CD4-positive, alpha-beta memory T cell (primary cell): ENCODE data around the gene ZNF107. TPM values are rescaled to one million over a fixed set of nuclear protein-coding genes. Genes with fewer than 3 reads are reported as not detected.

ENCODE experiments used
- CTCF ChIA-PET: fragments of 350-600 bp; sonication (Branson Sonifier 250); formaldehyde crosslinking; loops from one replicate; lab custom pipeline; 2021; ENCODE audit warnings: inconsistent platforms; ENCODE audit not compliant: partially characterized antibody; lab: Charles Lee
- POLR2A ChIA-PET: fragments of 350-600 bp; sonication (Branson Sonifier 250); formaldehyde crosslinking; loops from one replicate; lab custom pipeline; 2021; ENCODE audit not compliant: partially characterized antibody; lab: Charles Lee
- DNase-seq, 5 donors: peaks; one replicate each; pipeline versions ENCODE4 v3.0.0 to v3.0.0-alpha.2; 2020 to 2022; ENCODE audit warnings: mixed read lengths in 1 of 5
- H3K27ac ChIP-seq: one replicate; pipeline ENCODE4 v1.7.0; 2013; ENCODE audit warnings: low read depth, low read length
- H3K27me3 ChIP-seq: 2 replicates; pipeline ENCODE4 v1.7.0; 2013; ENCODE audit warnings: mild to moderate bottlenecking, low read length, moderate library complexity; ENCODE audit not compliant: insufficient read depth
- H3K36me3 ChIP-seq: 2 replicates; pipeline ENCODE4 v1.7.0; 2013; ENCODE audit warnings: mild to moderate bottlenecking, low read length, moderate library complexity; ENCODE audit not compliant: insufficient read depth
- H3K4me1 ChIP-seq: 2 replicates; pipeline ENCODE4 v1.7.0; 2013; ENCODE audit warnings: mild to moderate bottlenecking, low read length, moderate library complexity; ENCODE audit not compliant: insufficient read depth
- H3K4me3 ChIP-seq, 2 donors: one replicate each; pipeline ENCODE4 v1.7.0; 2013; ENCODE audit warnings: low read length in 2 of 2, mild to moderate bottlenecking in 1 of 2
- H3K9me3 ChIP-seq, 2 donors: one replicate each; pipeline ENCODE4 v1.7.0; 2013; ENCODE audit warnings: low read length in 2 of 2, control low read depth in 1 of 2; ENCODE audit not compliant: control insufficient read depth in 1 of 2
- H3K27ac Mint-ChIP-seq, 7 donors: one replicate each; pipeline ENCODE4 v1.8.0; 2020 to 2021; ENCODE audit warnings: mixed read lengths in 7 of 7, mild to moderate bottlenecking in 6 of 7, inconsistent platforms in 3 of 7, moderate library complexity in 3 of 7
- H3K27me3 Mint-ChIP-seq, 2 donors: one replicate each; pipeline ENCODE4 v1.8.0; 2020 to 2021; ENCODE audit warnings: mixed read lengths in 2 of 2
- H3K36me3 Mint-ChIP-seq, 2 donors: one replicate each; pipeline ENCODE4 v1.8.0; 2020 to 2021; ENCODE audit warnings: mixed read lengths in 2 of 2, inconsistent platforms in 1 of 2, mild to moderate bottlenecking in 1 of 2
- H3K4me1 Mint-ChIP-seq, 4 donors: one replicate each; pipeline ENCODE4 v1.8.0; 2020 to 2021; ENCODE audit warnings: mixed read lengths in 4 of 4, mild to moderate bottlenecking in 1 of 4
- H3K4me3 Mint-ChIP-seq, 8 donors: one replicate each; pipeline ENCODE4 v1.8.0; 2020 to 2021; ENCODE audit warnings: mixed read lengths in 8 of 8, mild to moderate bottlenecking in 7 of 8, moderate library complexity in 6 of 8, inconsistent platforms in 3 of 8
- H3K9me3 Mint-ChIP-seq, 8 donors: one replicate each; pipeline ENCODE4 v1.8.0; 2020 to 2021; ENCODE audit warnings: mixed read lengths in 8 of 8, mild to moderate bottlenecking in 5 of 8, inconsistent platforms in 3 of 8, moderate library complexity in 1 of 8
- intact Hi-C: fragments of 100-400 bp; cut with micrococcal nuclease; formaldehyde crosslinking; loops from one replicate; pipeline ENCODE4 v1.15.1; 2023
- polyA plus RNA-seq, 2 donors: library from polyadenylated mRNA; unstranded; fragments of 300-500 nt; fragmentation: Illumina TruSeq; gene quantifications; one replicate each; pipeline ENCODE4 v1.2.3, GENCODE V29; 2021
- total RNA-seq, 2 experiments: library from RNA; stranded (reverse); gene quantifications; one replicate each; pipeline ENCODE4 v1.2.3, GENCODE V29; 2021

ZNF107 gene
- total and polyA plus RNA-seq, 4 experiments from 2014 or later = 4.0 to 30.9 (median 20.2) TPM

DNA sequence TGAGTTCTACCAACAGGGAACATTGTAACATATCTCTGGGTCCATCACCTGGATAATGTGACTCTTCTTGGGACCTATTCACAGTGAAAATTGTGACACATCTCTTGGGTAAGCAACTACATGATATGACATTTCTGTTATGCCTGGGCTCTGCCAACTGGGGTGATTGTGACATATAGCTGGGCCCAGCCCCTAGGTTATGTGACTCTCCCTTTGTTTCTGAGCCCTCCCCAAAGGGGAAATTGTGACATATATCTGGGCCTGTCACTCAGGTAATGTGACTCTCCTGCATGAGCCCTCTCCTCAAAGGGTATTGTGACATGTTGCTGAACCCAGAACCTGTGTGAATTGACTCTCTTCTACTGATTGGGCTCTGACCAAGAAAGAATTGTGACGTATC, 22.4 kb upstream of the ZNF107 start:
- intact Hi-C loops = no loop called here
- Histone ChIP-seq H3K4me3 (no peak overlapping the region), H3K9me3 (no peaks in the 10 kb centered on the region), H3K4me1 (no peaks in the 10 kb centered on the region), H3K36me3 (no peaks in the 10 kb centered on the region), H3K27me3 (no peaks in the 10 kb centered on the region), H3K27ac (no peak overlapping the region)
- Mint-ChIP-seq H3K27ac (peak overlapping the region in 1 of 7 donors; percentile 9), H3K36me3 (no peaks in the 10 kb centered on the region), H3K4me3 (no peak overlapping the region), H3K9me3 (peaks cover 0 to 3% (median 0%) of the 10 kb centered on the region in 8 donors), H3K27me3 (no peaks in the 10 kb centered on the region), H3K4me1 (no peaks in the 10 kb centered on the region)
- POLR2A ChIA-PET = no interaction called here
- CTCF ChIA-PET = no interaction called here
- no peak for DNase-seq

DNA sequence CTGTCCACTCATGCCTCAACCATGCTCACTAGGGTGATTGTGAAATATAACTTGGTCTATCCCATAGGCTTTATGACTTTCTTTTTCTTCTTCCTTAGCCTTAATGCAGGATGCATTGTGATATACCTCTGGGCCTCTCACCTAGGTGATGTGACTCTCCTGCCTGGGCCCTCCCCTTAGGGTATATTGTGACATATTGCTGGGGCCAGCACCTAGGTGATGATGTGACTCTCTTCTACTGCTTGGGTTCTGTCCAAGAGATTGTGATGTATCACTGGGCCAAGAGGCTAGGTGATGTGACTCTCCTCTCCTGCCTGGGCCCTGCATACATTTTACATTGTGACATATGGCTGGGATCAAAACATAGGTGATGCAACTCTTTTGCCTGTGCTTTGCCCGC, 14.7 kb upstream of the ZNF107 start:
- no peak overlapping the region for H3K4me3 Mint-ChIP-seq
- DNase-seq = no peak
- peaks cover 0 to 4% (median 0%) of the 10 kb centered on the region in 8 donors for H3K9me3 Mint-ChIP-seq
- no peaks in the 10 kb centered on the region for H3K4me1 Mint-ChIP-seq
- H3K36me3 Mint-ChIP-seq = no peaks in the 10 kb centered on the region
- ChIA-PET POLR2A (no interaction called here), CTCF (no interaction called here)
- H3K27ac ChIP-seq = no peak overlapping the region
- no peaks in the 10 kb centered on the region for H3K27me3 Mint-ChIP-seq
- no peaks in the 10 kb centered on the region for H3K4me1 ChIP-seq
- H3K4me3 ChIP-seq = no peak overlapping the region
- no peaks in the 10 kb centered on the region for H3K27me3 ChIP-seq
- intact Hi-C loops = no loop called here
- H3K36me3 ChIP-seq = no peaks in the 10 kb centered on the region
- H3K27ac Mint-ChIP-seq = no peak overlapping the region
- no peaks in the 10 kb centered on the region for H3K9me3 ChIP-seq

DNA sequence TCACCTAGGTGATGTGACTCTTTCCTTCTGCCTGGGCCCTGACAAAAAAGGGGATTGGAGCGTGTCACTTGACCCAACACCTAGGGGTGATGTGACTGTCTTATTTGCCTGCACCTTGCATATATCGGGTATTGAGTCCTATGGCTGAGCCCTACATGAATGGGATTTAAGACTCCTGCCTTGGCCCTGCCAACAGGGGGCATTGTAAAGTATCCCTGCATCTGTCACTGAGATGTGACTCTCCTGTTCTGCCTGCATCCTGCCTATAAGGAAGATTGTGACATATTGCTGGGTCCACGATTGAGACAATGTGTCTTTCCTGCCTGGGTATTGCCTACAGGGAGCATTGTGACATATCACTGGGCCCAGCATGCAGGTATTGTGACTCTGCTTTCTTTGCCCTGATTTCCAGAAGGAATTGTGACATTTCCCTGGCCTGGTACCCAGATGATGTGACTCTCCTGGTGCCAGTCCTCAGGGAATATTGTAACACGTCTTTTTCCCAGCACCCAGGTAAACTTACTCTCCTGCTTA, 14.2 kb upstream of the ZNF107 start:
- Mint-ChIP-seq H3K4me1 (no peaks in the 10 kb centered on the region), H3K4me3 (no peak overlapping the region), H3K9me3 (peaks cover 0 to 4% (median 0%) of the 10 kb centered on the region in 8 donors), H3K36me3 (no peaks in the 10 kb centered on the region), H3K27me3 (no peaks in the 10 kb centered on the region), H3K27ac (no peak overlapping the region)
- no peak for DNase-seq
- no peak overlapping the region for H3K27ac ChIP-seq
- no peaks in the 10 kb centered on the region for H3K27me3 ChIP-seq
- POLR2A ChIA-PET = no interaction called here
- no peaks in the 10 kb centered on the region for H3K9me3 ChIP-seq
- intact Hi-C loops = no loop called here
- H3K36me3 ChIP-seq = no peaks in the 10 kb centered on the region
- no peaks in the 10 kb centered on the region for H3K4me1 ChIP-seq
- H3K4me3 ChIP-seq = no peak overlapping the region
- CTCF ChIA-PET = no interaction called here

DNA sequence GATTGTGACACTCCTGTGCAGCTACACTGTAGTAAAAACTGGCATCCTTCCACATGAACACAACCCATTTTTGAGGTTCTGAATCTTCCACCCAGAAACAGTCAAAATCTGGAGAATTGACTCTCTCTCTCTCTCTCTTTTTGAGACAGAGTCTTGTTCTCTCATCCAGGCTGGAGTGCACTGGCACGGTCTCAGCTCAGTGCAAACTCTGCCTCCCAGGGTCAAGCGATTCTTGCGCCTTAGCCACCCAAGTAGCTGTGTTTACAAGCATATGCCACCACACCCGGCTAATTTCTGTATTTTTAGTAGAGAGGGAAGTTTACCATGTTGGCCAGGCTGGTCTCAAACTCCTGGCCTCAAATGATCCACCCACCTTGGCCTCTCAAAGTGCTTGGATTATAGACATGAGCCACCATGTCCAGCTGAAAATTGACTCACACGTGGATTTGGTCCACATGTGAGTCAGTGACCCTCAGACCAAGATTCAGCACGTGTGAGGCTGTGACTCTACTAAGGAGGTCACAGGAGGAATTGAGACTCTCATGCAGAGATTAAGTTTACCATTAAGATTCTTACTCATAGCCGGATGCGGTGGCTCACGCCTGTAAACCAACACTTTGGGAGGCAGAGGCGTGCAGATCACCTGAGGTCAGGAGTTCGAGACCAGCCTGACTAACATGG, 12.1 kb upstream of the ZNF107 start:
- Histone ChIP-seq H3K27ac (no peak overlapping the region), H3K4me3 (no peak overlapping the region), H3K27me3 (no peaks in the 10 kb centered on the region), H3K36me3 (no peaks in the 10 kb centered on the region), H3K4me1 (no peaks in the 10 kb centered on the region), H3K9me3 (no peaks in the 10 kb centered on the region)
- peaks cover 0 to 4% (median 0%) of the 10 kb centered on the region in 8 donors for H3K9me3 Mint-ChIP-seq
- no peaks in the 10 kb centered on the region for H3K36me3 Mint-ChIP-seq
- H3K27me3 Mint-ChIP-seq = no peaks in the 10 kb centered on the region
- ChIA-PET CTCF (no interaction called here), POLR2A (no interaction called here)
- DNase-seq = no peak
- H3K4me3 Mint-ChIP-seq = no peak overlapping the region
- intact Hi-C loops = no loop called here
- no peak overlapping the region for H3K27ac Mint-ChIP-seq
- H3K4me1 Mint-ChIP-seq = no peaks in the 10 kb centered on the region

DNA sequence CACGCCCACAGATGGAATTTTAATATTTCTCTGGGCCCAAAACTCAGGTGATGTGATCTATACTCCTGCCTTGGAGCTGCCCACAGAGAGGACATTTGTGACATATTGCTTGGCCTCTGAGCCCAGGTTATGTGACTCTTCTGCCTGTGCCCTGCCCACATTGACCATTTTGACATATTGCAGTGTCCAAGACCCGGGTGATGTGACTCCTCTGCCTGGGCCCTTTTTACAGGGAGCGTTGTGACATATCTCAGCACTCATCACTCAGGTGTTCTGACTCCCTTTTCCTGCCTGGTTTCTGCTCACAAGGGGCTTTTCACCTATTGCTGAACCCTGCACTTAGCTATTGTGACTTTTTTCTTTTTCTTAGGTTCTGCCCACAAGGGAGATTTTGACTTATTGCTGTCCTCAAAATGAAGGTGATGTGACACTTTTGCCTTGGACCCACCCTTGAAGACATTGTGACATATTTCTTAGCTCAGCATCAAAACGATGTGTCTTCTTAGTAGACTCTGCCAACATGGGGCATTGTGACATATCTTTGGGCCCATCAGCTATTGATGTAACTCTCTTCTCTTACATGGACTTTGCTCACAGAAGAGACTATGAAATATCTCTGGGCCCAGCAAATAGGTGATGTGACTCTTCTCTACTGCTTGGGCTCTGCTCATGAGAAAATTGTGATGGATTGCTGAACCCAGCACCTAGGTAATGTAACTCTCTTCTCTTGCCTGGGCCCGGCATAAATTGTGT, 11.0 kb upstream of the ZNF107 start:
- no peaks in the 10 kb centered on the region for H3K36me3 Mint-ChIP-seq
- Histone ChIP-seq H3K4me1 (no peaks in the 10 kb centered on the region), H3K9me3 (no peaks in the 10 kb centered on the region), H3K4me3 (no peak overlapping the region), H3K36me3 (no peaks in the 10 kb centered on the region), H3K27me3 (no peaks in the 10 kb centered on the region), H3K27ac (no peak overlapping the region)
- no peak overlapping the region for H3K4me3 Mint-ChIP-seq
- POLR2A ChIA-PET = no interaction called here
- CTCF ChIA-PET = interaction anchor here (0.8 kb wide), 1 partner anchor 25 kb away, joined by 4 read pairs; no protein-coding TSS in a partner anchor
- DNase-seq = no peak
- H3K27ac Mint-ChIP-seq = no peak overlapping the region
- H3K27me3 Mint-ChIP-seq = no peaks in the 10 kb centered on the region
- intact Hi-C loops = no loop called here
- H3K4me1 Mint-ChIP-seq = no peaks in the 10 kb centered on the region
- H3K9me3 Mint-ChIP-seq = peaks cover 0 to 4% (median 0%) of the 10 kb centered on the region in 8 donors

DNA sequence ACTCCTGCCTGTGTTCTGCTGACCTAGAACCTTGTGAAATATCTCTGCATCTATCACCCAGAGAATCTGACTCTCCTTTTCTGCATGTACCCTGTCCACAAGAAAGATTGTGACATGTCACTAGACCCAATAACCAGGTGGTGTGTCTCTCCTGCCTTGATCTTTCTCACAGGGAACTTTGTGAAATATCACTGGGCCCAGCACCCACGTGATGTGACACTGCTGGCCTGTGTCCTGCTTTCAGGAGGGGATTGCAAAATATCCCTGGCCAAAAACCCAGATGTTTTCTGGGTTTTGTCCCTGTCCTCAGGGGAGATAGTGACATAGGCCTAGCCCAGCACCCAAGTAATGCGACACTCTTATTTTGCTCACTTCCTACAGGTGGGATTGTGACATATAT, 10.1 kb upstream of the ZNF107 start:
- DNase-seq = no peak
- intact Hi-C loops = no loop called here
- Mint-ChIP-seq H3K9me3 (peaks cover 0 to 5% (median 0%) of the 10 kb centered on the region in 8 donors), H3K4me1 (no peaks in the 10 kb centered on the region), H3K4me3 (no peak overlapping the region), H3K27me3 (no peaks in the 10 kb centered on the region), H3K27ac (no peak overlapping the region), H3K36me3 (no peaks in the 10 kb centered on the region)
- ChIA-PET CTCF (no interaction called here), POLR2A (no interaction called here)
- no peaks in the 10 kb centered on the region for H3K4me1 ChIP-seq
- no peaks in the 10 kb centered on the region for H3K27me3 ChIP-seq
- H3K27ac ChIP-seq = no peak overlapping the region
- H3K36me3 ChIP-seq = no peaks in the 10 kb centered on the region
- no peaks in the 10 kb centered on the region for H3K9me3 ChIP-seq
- H3K4me3 ChIP-seq = no peak overlapping the region

DNA sequence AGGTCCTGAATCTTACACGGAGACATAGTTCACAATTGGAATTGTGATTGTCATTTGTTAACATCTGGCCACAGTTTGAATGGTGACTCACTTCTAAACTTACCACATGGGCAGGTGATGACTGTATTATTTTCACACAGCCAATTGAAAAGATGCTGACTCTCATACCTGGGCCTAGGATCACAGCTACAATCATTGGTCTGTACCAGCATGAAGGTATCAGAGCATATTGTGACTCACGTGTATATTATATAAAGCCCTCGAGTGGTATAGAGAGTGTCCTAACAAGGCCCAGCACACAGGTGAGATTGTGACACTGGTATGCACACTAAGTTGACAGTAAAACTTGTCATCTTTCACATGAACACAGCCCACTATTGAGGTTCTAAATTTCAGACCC, 9.4 kb upstream of the ZNF107 start:
- no peaks in the 10 kb centered on the region for H3K27me3 Mint-ChIP-seq
- peaks cover 0 to 5% of the 10 kb centered on the region in 2 donors for H3K36me3 Mint-ChIP-seq
- H3K9me3 ChIP-seq = no peaks in the 10 kb centered on the region
- intact Hi-C loops = no loop called here
- no peak overlapping the region for H3K27ac ChIP-seq
- H3K4me3 Mint-ChIP-seq = no peak overlapping the region
- CTCF ChIA-PET = no interaction called here
- no peak overlapping the region for H3K27ac Mint-ChIP-seq
- H3K36me3 ChIP-seq = no peaks in the 10 kb centered on the region
- peaks cover 0 to 11% (median 6%) of the 10 kb centered on the region in 8 donors for H3K9me3 Mint-ChIP-seq
- H3K4me3 ChIP-seq = no peak overlapping the region
- no peaks in the 10 kb centered on the region for H3K27me3 ChIP-seq
- H3K4me1 ChIP-seq = no peaks in the 10 kb centered on the region
- POLR2A ChIA-PET = no interaction called here
- no peak for DNase-seq
- peaks cover 0 to 6% (median 4%) of the 10 kb centered on the region in 4 donors for H3K4me1 Mint-ChIP-seq
